Endodermal cell (in vitro differentiated cells): ENCODE data around the gene SAA2. TPM values are rescaled to one million over a fixed set of nuclear protein-coding genes. Genes with fewer than 3 reads are reported as not detected.
A peak's percentile ranks its signal among the peaks of the same experiment; 100 is the strongest.
"Not testable (repeated sequence)": the region's sequence is repeated elsewhere in the genome, so short reads cannot be mapped to it uniquely, and the experiment has no call there.

Experiments used
- DNase-seq: peaks from one replicate; pipeline ENCODE4 v3.0.0-alpha.2; 2017
- H3K27ac ChIP-seq: 2 replicates; pipeline ENCODE4 v1.5.1; 2013; ENCODE audit warnings: mild to moderate bottlenecking, low read depth, low read length, moderate library complexity
- H3K27me3 ChIP-seq: 2 replicates; pipeline ENCODE4 v1.6.1; 2013; ENCODE audit warnings: mild to moderate bottlenecking, low read length, moderate library complexity; ENCODE audit not compliant: insufficient read depth, control insufficient read depth, poor library complexity, severe bottlenecking
- H3K36me3 ChIP-seq: 2 replicates; pipeline ENCODE4 v1.7.0; 2013; ENCODE audit warnings: mild to moderate bottlenecking, low read length, moderate library complexity; ENCODE audit not compliant: control insufficient read depth, insufficient read depth
- H3K4me1 ChIP-seq: one replicate; pipeline ENCODE4 v1.7.0; 2013; ENCODE audit warnings: low read length; ENCODE audit not compliant: control insufficient read depth, insufficient read depth
- H3K4me3 ChIP-seq: 2 replicates; pipeline ENCODE4 v1.5.1; 2013; ENCODE audit warnings: mild to moderate bottlenecking, low read length, moderate library complexity
- H3K9ac ChIP-seq: 2 replicates; pipeline ENCODE4 v1.6.1; 2013; ENCODE audit warnings: mild to moderate bottlenecking, low read length, moderate library complexity; ENCODE audit not compliant: poor library complexity, severe bottlenecking; ENCODE audit errors: extremely low read depth
- H3K9me3 ChIP-seq: 2 replicates; pipeline ENCODE4 v1.6.1; 2013; ENCODE audit warnings: mild to moderate bottlenecking, low read length, moderate library complexity; ENCODE audit not compliant: control insufficient read depth
- H3K27ac Mint-ChIP-seq: 2 replicates; pipeline ENCODE4 v1.8.0; 2020; ENCODE audit warnings: mixed read lengths
- H3K27me3 Mint-ChIP-seq: 2 replicates; pipeline ENCODE4 v1.8.0; 2021; ENCODE audit warnings: mild to moderate bottlenecking, mixed read lengths; ENCODE audit not compliant: insufficient read depth
- H3K36me3 Mint-ChIP-seq: 2 replicates; pipeline ENCODE4 v1.8.0; 2020; ENCODE audit warnings: low read depth, mixed read lengths
- H3K4me1 Mint-ChIP-seq: 2 replicates; pipeline ENCODE4 v1.8.0; 2020; ENCODE audit warnings: mixed read lengths
- H3K4me3 Mint-ChIP-seq: 2 replicates; pipeline ENCODE4 v1.8.0; 2020; ENCODE audit warnings: mild to moderate bottlenecking, moderate library complexity, mixed read lengths
- H3K9me3 Mint-ChIP-seq: 2 replicates; pipeline ENCODE4 v1.8.0; 2020; ENCODE audit warnings: mild to moderate bottlenecking, mixed read lengths
- CTCF ChIP-seq: fragments of 200-600 bp; sonication (generic); conservative IDR thresholded peaks from 2 replicates; pipeline ENCODE4 v1.5.0; 2021; ENCODE audit warnings: antibody characterized with exemption, mild to moderate bottlenecking
- WGBS, 2 experiments: methylation state at CpG; one replicate each; pipeline versions ENCODE4 v1.1.5 to v1.1.7; 2013; ENCODE audit warnings: missing lambda C conversion rate in 2 of 2, mixed read lengths in 1 of 2; ENCODE audit not compliant: insufficient coverage in 1 of 2, insufficient read length in 1 of 2; 5-methylcytosine and 5-hydroxymethylcytosine counted together
- total RNA-seq, 2 donors: library from RNA; stranded (reverse); fragmentation: NEBNext Ultra II Directional in 1 of 2; extraction: Animal tissue kit (Norgen Biotek cat#: 25700) in 1 of 2; gene quantifications; 2 replicates in 1 of 2; 3 replicates in 1 of 2; pipeline ENCODE4 v1.2.1, GENCODE V29; 2021

The SAA2 gene
- total RNA-seq, 2 donors from 2014 or later = 0.29 to 1.4 TPM

- Mint-ChIP-seq H3K9me3 (no peaks in the 10 kb centered on the region), H3K4me3 (no peak overlapping the region), H3K4me1 (peaks cover 7% of the 10 kb centered on the region), H3K36me3 (no peaks in the 10 kb centered on the region), H3K27me3 (peaks cover 19% of the 10 kb centered on the region), H3K27ac (no peak overlapping the region)
- Histone ChIP-seq H3K9me3 (no peaks in the 10 kb centered on the region), H3K27ac (no peak overlapping the region), H3K9ac (no peak overlapping the region), H3K4me3 (no peak overlapping the region), H3K27me3 (no peaks in the 10 kb centered on the region), H3K4me1 (peaks cover 2% of the 10 kb centered on the region), H3K36me3 (no peaks in the 10 kb centered on the region)
- DNase-seq = peak; percentile 38
- TF ChIP-seq CTCF = no peak
- 80% methylated on average over 1 of the region's 1 CpG; no CpG with 5 or more reads in 1 of the 2 experiments for WGBS, 2 experiments
Measured at GRCh38 chr11:18264677-18265555, 16.4 kb upstream of the SAA2 start.

GRCh38 chr11:18264035-18264434 lies 15.6 kb upstream of the SAA2 start:
- H3K36me3 ChIP-seq = no peaks in the 10 kb centered on the region
- no peaks in the 10 kb centered on the region for H3K36me3 Mint-ChIP-seq
- H3K27me3 Mint-ChIP-seq = peaks cover 17% of the 10 kb centered on the region
- no peak for TF ChIP-seq CTCF
- peaks cover 2% of the 10 kb centered on the region for H3K4me1 Mint-ChIP-seq
- 92 to 96% methylated on average over 4 of the region's 4 CpGs for WGBS, 2 experiments
- no peak overlapping the region for H3K27ac Mint-ChIP-seq
- H3K9me3 ChIP-seq = no peaks in the 10 kb centered on the region
- peaks cover 2% of the 10 kb centered on the region for H3K4me1 ChIP-seq
- no peak overlapping the region for H3K4me3 ChIP-seq
- no peaks in the 10 kb centered on the region for H3K27me3 ChIP-seq
- H3K27ac ChIP-seq = no peak overlapping the region
- no peak overlapping the region for H3K4me3 Mint-ChIP-seq
- DNase-seq = no peak
- H3K9me3 Mint-ChIP-seq = no peaks in the 10 kb centered on the region
- H3K9ac ChIP-seq = no peak overlapping the region

- not testable (repeated sequence) for H3K9me3 Mint-ChIP-seq, H3K27ac ChIP-seq, H3K4me3 ChIP-seq, H3K4me1 Mint-ChIP-seq, H3K4me3 Mint-ChIP-seq, H3K9me3 ChIP-seq, H3K27ac Mint-ChIP-seq, H3K4me1 ChIP-seq, H3K36me3 Mint-ChIP-seq, H3K27me3 ChIP-seq, H3K9ac ChIP-seq, H3K36me3 ChIP-seq
- DNase-seq = peak; percentile 63
- H3K27me3 Mint-ChIP-seq = peaks cover 17% of the 10 kb centered on the region
- 72 to 87% methylated on average over 3 to 8 of the region's 8 CpGs for WGBS, 2 experiments
Measured at GRCh38 chr11:18262681-18263350, 14.3 kb upstream of the SAA2 start.
